ENCODE results near the gene POLD3. TPM values are rescaled to one million over a fixed set of nuclear protein-coding genes. Genes with fewer than 3 reads are reported as not detected.

POLD3 gene
- total RNA-seq, 2 experiments from 2014 or later: 46.5 to 47.5 TPM

DNA sequence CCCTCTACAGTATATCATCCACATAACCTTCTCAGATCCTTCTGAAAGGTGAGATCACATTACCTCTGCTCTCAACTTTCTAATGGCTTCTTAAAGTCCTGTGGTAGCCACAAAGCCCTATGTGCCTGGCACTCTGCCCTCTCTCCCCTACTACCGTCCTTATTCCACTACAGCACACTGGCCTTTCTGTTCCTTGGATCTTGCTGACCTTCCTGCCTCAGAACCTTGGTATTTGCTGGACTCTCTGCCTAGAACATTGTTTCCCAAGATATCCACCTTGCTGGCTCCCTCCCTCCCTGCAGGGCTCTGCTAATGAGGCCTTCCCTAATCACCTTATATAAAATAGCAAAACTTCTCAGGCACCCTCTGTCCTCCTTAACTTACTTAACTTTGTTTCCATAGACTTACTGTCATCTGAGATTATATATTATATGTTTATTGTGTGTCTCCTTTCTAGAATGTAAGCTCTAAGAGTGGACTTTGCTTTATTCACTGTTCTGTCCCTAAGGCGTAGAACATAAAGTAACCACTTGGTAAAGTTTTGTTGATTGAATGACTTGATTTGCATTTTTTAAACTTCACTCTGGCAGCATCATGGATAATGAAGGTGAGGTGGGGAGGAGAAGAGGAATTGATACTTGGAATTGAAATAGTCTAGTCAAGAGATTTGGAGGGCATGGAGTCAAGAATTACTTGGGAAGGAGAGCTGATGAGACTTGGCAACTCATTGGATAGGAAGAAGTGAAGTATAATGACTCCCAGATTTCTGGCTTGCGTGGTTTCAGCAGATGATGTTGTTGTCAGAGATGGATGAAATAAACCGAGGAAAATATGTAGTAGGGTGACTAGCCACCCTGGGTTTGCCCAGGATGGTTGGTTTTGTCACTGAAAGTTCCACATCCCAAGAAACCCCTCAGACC, 10.5 kb downstream of the POLD3 start:
- ChIA-PET POLR2A (interaction anchor here (3.7 kb wide), 1 partner anchor 10 kb away, joined by 18 read pairs; the partner anchor contains the start of gene POLD3), CTCF (no interaction called here)
- Mint-ChIP-seq H3K27ac (no peak overlapping the region), H3K36me3 (ENCODE audit: low read depth) (peaks cover 25% of the 10 kb centered on the region), H3K27me3 (no peaks in the 10 kb centered on the region), H3K9me3 (no peaks in the 10 kb centered on the region), H3K4me3 (no peak overlapping the region), H3K4me1 (no peaks in the 10 kb centered on the region)
- DNase-seq: no peak

DNA sequence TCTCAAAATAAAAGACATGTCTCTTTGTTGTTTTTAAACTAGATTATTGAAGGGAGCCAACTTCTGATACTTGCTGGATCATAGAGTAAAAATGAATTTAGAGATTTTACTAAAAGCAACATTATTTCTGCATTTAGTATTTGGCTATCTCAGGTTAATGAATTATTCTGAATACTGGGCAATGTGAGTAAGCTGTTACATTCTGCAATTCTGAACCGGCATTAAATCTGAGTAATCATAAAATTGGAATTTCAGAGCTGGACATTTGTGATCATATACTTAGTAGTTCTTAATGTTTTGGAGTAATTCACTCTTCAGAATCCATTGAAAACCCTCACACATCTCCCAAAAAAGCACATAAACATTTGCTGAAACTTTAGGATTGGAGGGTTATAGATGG, 11.5 kb downstream of the POLD3 start:
- DNase-seq: no peak
- Mint-ChIP-seq H3K36me3 (ENCODE audit: low read depth) (peaks cover 20% of the 10 kb centered on the region), H3K27me3 (no peaks in the 10 kb centered on the region), H3K4me3 (no peak overlapping the region), H3K9me3 (no peaks in the 10 kb centered on the region), H3K27ac (no peak overlapping the region), H3K4me1 (no peaks in the 10 kb centered on the region)
- ChIA-PET POLR2A (interaction anchor here (3.7 kb wide), 1 partner anchor 11 kb away, joined by 18 read pairs; the partner anchor contains the start of gene POLD3), CTCF (interaction anchor here (0.9 kb wide), 1 partner anchor 11 kb away, joined by 3 read pairs; no protein-coding TSS in a partner anchor)

DNA sequence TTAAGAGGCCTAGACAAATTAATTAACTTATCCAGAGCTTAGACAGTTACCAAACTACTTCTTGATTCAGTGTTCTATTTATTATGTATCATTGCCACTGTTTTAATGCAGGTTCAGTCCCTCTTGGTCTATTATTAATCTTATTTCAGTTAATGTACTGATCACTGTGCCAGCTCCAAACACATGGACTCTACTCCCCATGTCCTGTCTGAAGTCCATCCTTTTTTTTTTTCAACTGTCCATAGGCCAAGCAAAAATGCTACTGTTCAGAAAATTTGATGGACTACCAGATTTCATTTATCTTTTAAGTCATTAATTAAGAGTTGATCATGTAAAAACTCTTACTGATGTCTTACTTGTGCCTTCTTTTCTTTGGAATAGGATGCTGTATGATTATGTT, 11.9 kb downstream of the POLD3 start:
- Mint-ChIP-seq H3K27ac (no peak overlapping the region), H3K4me1 (no peaks in the 10 kb centered on the region), H3K36me3 (ENCODE audit: low read depth) (peaks cover 20% of the 10 kb centered on the region), H3K4me3 (no peak overlapping the region), H3K9me3 (no peaks in the 10 kb centered on the region), H3K27me3 (no peaks in the 10 kb centered on the region)
- POLR2A ChIA-PET: interaction anchor here (3.7 kb wide), 1 partner anchor 11 kb away, joined by 18 read pairs; the partner anchor contains the start of gene POLD3
- CTCF ChIA-PET: interaction anchor here (0.5 to 0.9 kb wide), 2 partner anchors 11 to 112 kb away, joined by 3 read pairs; no protein-coding TSS in a partner anchor
- DNase-seq: no peak

DNA sequence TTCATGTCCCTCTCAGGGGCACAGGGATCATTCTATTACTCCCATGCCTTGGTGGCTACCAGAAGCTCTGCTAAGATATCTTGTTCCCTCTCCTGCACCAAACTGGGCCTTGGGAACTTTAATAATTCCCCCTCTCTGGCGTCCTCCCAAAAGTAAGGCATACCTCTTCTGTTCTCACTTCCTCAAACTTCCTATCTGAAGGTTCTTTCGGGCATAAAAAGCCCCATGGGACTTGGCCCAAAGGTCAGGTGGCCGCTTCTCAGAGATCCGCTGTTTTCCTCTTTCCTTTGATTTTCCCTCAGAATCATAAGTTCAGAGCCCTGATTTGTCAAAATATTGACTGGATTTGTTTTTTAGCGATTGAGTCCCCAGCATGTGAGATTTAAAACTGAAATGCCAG, 13.0 kb downstream of the POLD3 start:
- no peak overlapping the region for H3K4me3 Mint-ChIP-seq
- H3K27ac Mint-ChIP-seq: no peak overlapping the region
- ChIA-PET CTCF (no interaction called here), POLR2A (interaction anchor here (1.0 to 3.7 kb wide), 2 partner anchors 10 to 13 kb away, joined by 3 to 18 read pairs; partner anchors contain the start of gene POLD3)
- H3K36me3 Mint-ChIP-seq (ENCODE audit: low read depth): peaks cover 20% of the 10 kb centered on the region
- H3K4me1 Mint-ChIP-seq: peaks cover 1% of the 10 kb centered on the region
- no peaks in the 10 kb centered on the region for H3K9me3 Mint-ChIP-seq
- DNase-seq: no peak
- no peaks in the 10 kb centered on the region for H3K27me3 Mint-ChIP-seq

DNA sequence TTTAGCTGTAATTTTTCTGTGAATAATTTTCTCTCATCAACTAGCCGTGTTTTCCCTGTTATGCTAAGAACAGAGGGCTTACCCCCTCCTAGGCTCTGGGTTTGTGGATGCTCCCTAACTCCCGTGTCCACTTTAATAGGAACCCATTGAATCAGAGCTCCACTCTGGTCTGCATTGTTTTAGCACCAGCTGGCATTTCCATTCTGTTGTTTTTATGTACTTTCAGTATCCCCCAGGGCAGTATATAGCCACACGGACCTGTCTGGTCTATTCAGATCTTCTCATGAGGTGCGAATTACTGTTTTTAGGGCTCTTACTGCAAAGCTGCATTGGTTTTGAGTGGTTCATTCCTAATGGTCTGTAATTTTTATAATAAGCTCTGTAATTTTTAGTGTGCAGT, 16.0 kb downstream of the POLD3 start:
- CTCF ChIA-PET: no interaction called here
- H3K9me3 Mint-ChIP-seq: no peaks in the 10 kb centered on the region
- H3K4me1 Mint-ChIP-seq: peaks cover 1% of the 10 kb centered on the region
- DNase-seq: no peak
- H3K27me3 Mint-ChIP-seq: no peaks in the 10 kb centered on the region
- H3K27ac Mint-ChIP-seq: no peak overlapping the region
- POLR2A ChIA-PET: interaction anchor here (1.8 kb wide), 1 partner anchor 16 kb away, joined by 6 read pairs; the partner anchor contains the start of gene POLD3
- H3K36me3 Mint-ChIP-seq (ENCODE audit: low read depth): peaks cover 29% of the 10 kb centered on the region
- H3K4me3 Mint-ChIP-seq: no peak overlapping the region

DNA sequence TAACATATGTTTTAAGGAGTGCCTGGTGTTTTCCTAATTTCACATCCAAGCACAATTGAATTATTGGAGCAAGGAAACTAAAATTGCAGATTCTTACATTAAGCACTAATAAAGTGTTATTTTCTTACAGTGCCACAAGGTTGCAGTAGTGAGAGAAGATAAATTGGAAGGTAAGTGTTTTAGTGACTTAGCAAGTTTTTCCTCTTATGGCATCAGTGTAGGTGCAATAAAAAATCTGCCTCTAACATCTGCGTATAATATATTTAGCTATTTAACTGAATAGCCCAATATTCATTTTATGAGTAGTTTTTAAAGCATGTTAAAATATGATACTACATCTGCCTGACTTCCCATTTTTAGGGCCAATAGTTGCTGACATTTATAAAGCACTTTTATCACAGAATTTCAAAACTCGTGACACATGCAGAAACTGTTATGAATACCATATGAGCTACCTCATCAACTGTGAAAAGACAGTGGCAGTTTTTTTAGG, 19.0 kb downstream of the POLD3 start:
- no peak for DNase-seq
- H3K36me3 Mint-ChIP-seq (ENCODE audit: low read depth): peaks cover 20% of the 10 kb centered on the region
- POLR2A ChIA-PET: no interaction called here
- CTCF ChIA-PET: interaction anchor here (1.7 kb wide), 1 partner anchor 117 kb away, joined by 4 read pairs; no protein-coding TSS in a partner anchor
- H3K4me3 Mint-ChIP-seq: no peak overlapping the region
- H3K9me3 Mint-ChIP-seq: no peaks in the 10 kb centered on the region
- H3K4me1 Mint-ChIP-seq: peaks cover 1% of the 10 kb centered on the region
- no peak overlapping the region for H3K27ac Mint-ChIP-seq
- no peaks in the 10 kb centered on the region for H3K27me3 Mint-ChIP-seq

DNA sequence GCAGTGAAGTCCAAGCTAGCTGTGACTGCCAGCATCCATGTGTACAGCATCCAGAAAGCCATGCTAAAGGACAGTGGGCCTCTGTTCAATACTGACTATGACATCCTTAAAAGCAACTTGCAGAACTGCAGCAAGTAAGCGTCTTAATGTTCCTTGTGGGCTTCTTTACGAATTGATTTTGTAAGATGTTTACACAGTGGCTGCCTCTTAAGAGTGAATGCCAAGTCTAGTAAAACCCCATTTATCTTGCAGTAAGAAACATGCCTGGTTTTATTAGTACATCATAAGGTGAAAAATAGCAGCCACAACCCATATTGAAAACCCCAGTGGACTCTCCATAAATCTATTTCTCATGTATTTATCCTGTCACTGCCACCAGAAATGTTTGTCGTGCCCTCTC, 20.5 kb downstream of the POLD3 start:
- ChIA-PET CTCF (no interaction called here), POLR2A (no interaction called here)
- peaks cover 1% of the 10 kb centered on the region for H3K4me1 Mint-ChIP-seq
- H3K27ac Mint-ChIP-seq: no peak overlapping the region
- peaks cover 28% of the 10 kb centered on the region for H3K36me3 Mint-ChIP-seq (ENCODE audit: low read depth)
- no peak for DNase-seq
- no peak overlapping the region for H3K4me3 Mint-ChIP-seq
- H3K27me3 Mint-ChIP-seq: no peaks in the 10 kb centered on the region
- no peaks in the 10 kb centered on the region for H3K9me3 Mint-ChIP-seq

DNA sequence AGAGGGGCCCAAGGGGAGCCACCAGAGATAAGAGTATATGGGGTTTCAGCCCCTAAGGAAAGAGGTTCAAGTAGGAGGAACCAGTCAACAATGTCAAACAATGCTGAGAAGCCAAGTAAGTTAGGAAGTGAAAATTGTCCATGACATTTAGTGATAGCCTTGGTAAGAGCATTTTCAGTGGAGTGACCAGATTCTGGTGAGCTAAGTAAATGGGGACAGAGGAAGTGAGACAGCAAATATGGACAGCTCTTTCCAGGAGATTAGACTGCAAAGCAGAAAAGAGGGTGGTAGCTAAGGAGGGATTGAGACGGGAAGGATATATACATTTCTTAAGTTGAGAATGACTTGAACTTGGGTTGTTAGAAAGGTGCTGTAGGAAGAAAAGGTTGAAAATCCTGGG, 22.9 kb downstream of the POLD3 start:
- Mint-ChIP-seq H3K4me1 (no peaks in the 10 kb centered on the region), H3K4me3 (no peak overlapping the region), H3K9me3 (no peaks in the 10 kb centered on the region), H3K27me3 (no peaks in the 10 kb centered on the region), H3K27ac (no peak overlapping the region), H3K36me3 (ENCODE audit: low read depth) (peaks cover 44% of the 10 kb centered on the region)
- CTCF ChIA-PET: interaction anchor here (1.5 kb wide), 1 partner anchor 11 kb away, joined by 3 read pairs; no protein-coding TSS in a partner anchor
- POLR2A ChIA-PET: interaction anchor here (1.2 kb wide), 1 partner anchor 10 kb away, joined by 3 read pairs; no protein-coding TSS in a partner anchor
- DNase-seq: no peak

DNA sequence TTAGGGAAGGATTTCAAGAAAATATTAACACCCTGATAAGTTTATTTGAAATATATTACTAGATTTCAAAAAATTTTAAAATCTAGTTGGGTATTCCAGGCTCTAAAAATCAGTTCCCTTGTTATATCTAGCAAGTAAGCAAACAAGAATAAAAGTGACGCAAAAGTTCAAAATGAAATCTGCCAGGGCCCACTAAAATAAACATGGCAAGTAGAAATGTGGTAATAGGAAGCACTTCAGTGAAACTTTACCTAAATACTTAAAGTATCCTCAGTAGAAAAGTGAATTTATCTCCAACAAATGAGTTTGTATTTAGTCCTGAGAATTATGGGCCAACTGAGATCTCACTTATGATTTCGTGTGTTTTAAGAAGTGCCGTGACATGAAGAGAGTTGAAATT, 23.6 kb downstream of the POLD3 start:
- ChIA-PET POLR2A (interaction anchor here (1.2 kb wide), 1 partner anchor 10 kb away, joined by 3 read pairs; no protein-coding TSS in a partner anchor), CTCF (no interaction called here)
- Mint-ChIP-seq H3K27me3 (no peaks in the 10 kb centered on the region), H3K4me3 (no peak overlapping the region), H3K27ac (no peak overlapping the region), H3K4me1 (no peaks in the 10 kb centered on the region), H3K36me3 (ENCODE audit: low read depth) (peaks cover 51% of the 10 kb centered on the region), H3K9me3 (no peaks in the 10 kb centered on the region)
- no peak for DNase-seq

DNA sequence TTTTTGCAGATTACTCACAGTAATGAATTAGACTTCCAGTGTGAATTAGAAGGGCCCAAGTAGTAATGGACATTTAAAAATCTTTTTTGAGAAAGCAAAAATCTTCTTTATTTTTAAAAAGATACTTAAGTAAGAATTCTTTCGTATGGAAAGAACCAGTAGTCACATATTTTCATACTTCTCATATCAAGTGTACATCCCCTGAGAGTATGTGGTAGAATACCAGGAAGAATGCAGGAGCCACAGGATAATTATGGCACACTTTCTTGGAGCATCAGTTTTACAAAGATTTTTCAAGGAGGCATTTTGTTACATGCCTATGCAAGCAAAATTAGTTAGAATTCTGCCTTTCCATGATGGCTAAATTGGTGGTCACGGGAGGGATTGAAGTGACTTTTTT, 28.1 kb downstream of the POLD3 start:
- ChIA-PET POLR2A (no interaction called here), CTCF (no interaction called here)
- peaks cover 3% of the 10 kb centered on the region for H3K9me3 Mint-ChIP-seq
- no peaks in the 10 kb centered on the region for H3K4me1 Mint-ChIP-seq
- peaks cover 75% of the 10 kb centered on the region for H3K36me3 Mint-ChIP-seq (ENCODE audit: low read depth)
- H3K27me3 Mint-ChIP-seq: no peaks in the 10 kb centered on the region
- no peak for DNase-seq
- no peak overlapping the region for H3K27ac Mint-ChIP-seq
- no peak overlapping the region for H3K4me3 Mint-ChIP-seq

DNA sequence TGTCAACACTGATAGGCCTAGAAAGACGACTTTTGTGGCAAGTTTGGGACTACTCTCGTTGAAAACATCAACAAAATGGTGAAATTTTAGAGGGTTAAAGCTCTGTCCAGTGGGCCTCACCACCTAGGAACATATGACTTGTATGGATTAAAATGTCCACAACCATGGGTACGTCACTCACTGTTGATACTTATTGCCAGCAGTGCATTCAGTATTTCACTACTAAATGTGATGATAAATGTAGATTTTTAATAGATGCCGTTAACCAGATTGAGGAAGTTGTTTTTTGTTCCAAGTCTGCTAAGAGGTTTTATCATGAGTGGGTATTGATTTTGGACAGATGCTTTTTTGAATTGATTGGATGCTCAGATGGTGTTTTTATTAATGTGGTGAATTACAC, 33.7 kb downstream of the POLD3 start:
- Mint-ChIP-seq H3K27me3 (no peaks in the 10 kb centered on the region), H3K4me3 (no peak overlapping the region), H3K9me3 (peaks cover 3% of the 10 kb centered on the region), H3K27ac (no peak overlapping the region), H3K4me1 (peaks cover 6% of the 10 kb centered on the region), H3K36me3 (ENCODE audit: low read depth) (peaks cover 71% of the 10 kb centered on the region)
- CTCF ChIA-PET: no interaction called here
- DNase-seq: no peak
- POLR2A ChIA-PET: interaction anchor here (1.5 kb wide), 1 partner anchor 9 kb away, joined by 4 read pairs; no protein-coding TSS in a partner anchor

DNA sequence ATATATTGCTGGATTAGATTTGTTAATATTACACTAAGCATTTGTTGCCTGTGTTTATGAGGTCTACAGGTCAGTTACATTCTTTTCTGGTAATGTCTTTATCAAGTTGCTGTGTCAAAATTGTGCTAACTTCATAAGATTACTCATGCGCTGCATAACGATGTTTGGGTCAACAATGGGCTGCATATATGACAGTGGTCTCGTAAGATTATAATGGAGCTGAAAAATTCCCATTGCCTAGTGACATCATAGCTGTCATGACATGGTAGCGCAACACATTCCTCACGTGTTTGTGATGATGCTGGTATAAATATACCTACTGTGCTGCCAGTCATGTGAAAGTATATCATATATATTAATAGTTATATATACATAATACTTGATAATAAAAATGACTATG, 34.2 kb downstream of the POLD3 start:
- H3K36me3 Mint-ChIP-seq (ENCODE audit: low read depth): peaks cover 69% of the 10 kb centered on the region
- peaks cover under 1% of the 10 kb centered on the region for H3K9me3 Mint-ChIP-seq

DNA sequence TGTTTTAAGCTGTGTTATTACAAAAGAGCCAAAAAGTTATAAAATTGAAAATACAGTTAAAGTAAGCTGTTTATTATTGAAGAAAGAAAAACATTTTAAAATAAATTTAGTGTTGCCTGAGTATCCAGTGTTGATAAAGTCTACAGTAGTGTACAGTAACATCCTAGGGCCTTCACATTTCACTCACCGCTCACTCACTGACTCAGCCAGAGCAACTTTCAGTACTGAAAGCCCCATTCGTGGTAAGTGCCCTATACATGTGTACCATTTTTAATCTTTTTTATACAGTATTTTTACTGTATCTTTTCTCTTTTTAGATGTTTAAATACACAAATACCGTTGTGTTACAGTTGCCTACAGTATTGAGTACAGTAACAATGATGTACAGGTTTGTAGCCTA, 35.0 kb downstream of the POLD3 start:
- H3K27ac Mint-ChIP-seq: no peak overlapping the region
- H3K36me3 Mint-ChIP-seq (ENCODE audit: low read depth): peaks cover 70% of the 10 kb centered on the region
- ChIA-PET POLR2A (no interaction called here), CTCF (no interaction called here)
- H3K9me3 Mint-ChIP-seq: no peaks in the 10 kb centered on the region
- peaks cover 8% of the 10 kb centered on the region for H3K4me1 Mint-ChIP-seq
- no peak overlapping the region for H3K4me3 Mint-ChIP-seq
- no peaks in the 10 kb centered on the region for H3K27me3 Mint-ChIP-seq
- no peak for DNase-seq

More for the DNA sequence above, 34.2 kb downstream of the POLD3 start:
- CTCF ChIA-PET: no interaction called here
- Mint-ChIP-seq H3K27me3 (no peaks in the 10 kb centered on the region), H3K4me3 (no peak overlapping the region), H3K27ac (no peak overlapping the region), H3K4me1 (peaks cover 7% of the 10 kb centered on the region)
- POLR2A ChIA-PET: interaction anchor here (1.5 kb wide), 1 partner anchor 9 kb away, joined by 4 read pairs; no protein-coding TSS in a partner anchor
- DNase-seq: no peak
